Epithelial cell of prostate (primary cell): ENCODE measurements around the gene ADK.
"Not testable (repeated sequence)": the region's sequence is repeated elsewhere in the genome, so short reads cannot be mapped to it uniquely, and the experiment has no call there.

Source experiments
- DNase-seq: peaks from one replicate; pipeline ENCODE4 v3.0.0-alpha.2; 2011; ENCODE audit warnings: low read depth, low spot score
- H3K27ac ChIP-seq: fragments of 450-650 bp; 2 replicates; pipeline ENCODE4 v1.5.1; 2017; ENCODE audit warnings: mild to moderate bottlenecking

ADK gene

DNA sequence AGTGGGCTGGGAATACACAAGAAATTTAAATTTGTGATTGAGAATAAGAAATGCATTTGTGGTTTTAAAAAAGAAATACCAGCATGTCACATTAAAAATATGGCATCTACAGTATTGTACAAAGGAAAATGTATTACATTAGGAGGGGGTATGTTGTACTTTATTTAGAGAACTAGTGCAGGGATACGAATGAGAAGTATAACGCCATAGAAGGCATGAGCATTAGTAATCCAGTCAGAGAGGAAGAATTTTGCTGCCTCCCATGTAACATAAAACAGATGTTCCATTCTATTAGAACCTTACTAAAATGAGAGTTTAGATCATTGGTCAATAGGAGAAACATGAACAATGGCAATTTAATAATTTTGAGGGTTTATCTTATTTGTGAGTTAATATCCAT, 182.2 kb downstream of the ADK start:
- no peak for DNase-seq
- no peak overlapping the region for H3K27ac ChIP-seq

DNA sequence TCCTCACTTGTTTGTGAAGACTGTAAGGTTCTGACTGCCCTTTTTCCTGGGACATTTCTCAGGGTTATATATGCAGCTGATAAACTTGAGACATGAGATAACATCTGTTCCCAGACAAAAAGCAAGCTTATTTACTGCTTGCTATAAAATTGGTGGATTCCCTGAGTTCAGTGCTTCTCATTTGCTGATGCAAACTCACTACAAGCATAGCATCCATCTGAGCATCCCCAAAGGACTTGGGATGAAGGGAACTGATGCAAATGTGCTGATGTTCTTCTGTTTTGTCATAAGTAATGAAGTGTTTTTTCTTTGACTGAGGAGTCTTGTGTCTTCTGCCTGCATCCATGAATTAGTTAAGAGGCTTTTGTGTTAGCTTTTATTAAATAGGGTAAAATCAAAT, 183.2 kb downstream of the ADK start:
- H3K27ac ChIP-seq, result no peak overlapping the region
- DNase-seq, result no peak

GRCh38 chr10:74335501-74335900, 184.5 kb downstream of the ADK start:
- no peak overlapping the region for H3K27ac ChIP-seq
- DNase-seq, result no peak

- no peak overlapping the region for H3K27ac ChIP-seq
- DNase-seq, result no peak
Measured at GRCh38 chr10:74337330-74338016, 186.5 kb downstream of the ADK start.

DNA sequence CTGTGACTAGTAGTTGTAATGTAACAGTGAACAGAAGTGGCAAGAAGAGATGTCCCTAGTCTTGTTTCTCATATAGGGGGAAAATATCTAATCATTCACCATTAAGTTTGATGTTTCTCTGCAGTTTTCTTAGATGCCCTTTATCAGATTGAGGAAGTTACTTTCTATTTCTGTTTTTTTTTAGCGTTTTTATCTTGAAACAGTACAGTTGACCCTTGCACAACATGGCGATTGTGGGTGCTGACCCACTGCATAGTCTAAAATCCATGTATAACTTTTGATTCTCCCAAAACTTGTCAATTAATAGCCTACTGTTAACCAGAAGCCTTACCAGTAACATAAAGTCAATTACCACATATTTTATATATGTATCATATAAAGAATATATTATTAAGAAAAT, 192.0 kb downstream of the ADK start:
- no peak for DNase-seq

GRCh38 chr10:74343804-74344203, 192.8 kb downstream of the ADK start:
- no peak for DNase-seq

More for the DNA sequence above, 192.0 kb downstream of the ADK start:
- no peak overlapping the region for H3K27ac ChIP-seq

GRCh38 chr10:74344306-74344705, 193.3 kb downstream of the ADK start:
- no peak for DNase-seq
- no peak overlapping the region for H3K27ac ChIP-seq

More at GRCh38 chr10:74343804-74344203, 192.8 kb downstream of the ADK start:
- no peak overlapping the region for H3K27ac ChIP-seq

DNA sequence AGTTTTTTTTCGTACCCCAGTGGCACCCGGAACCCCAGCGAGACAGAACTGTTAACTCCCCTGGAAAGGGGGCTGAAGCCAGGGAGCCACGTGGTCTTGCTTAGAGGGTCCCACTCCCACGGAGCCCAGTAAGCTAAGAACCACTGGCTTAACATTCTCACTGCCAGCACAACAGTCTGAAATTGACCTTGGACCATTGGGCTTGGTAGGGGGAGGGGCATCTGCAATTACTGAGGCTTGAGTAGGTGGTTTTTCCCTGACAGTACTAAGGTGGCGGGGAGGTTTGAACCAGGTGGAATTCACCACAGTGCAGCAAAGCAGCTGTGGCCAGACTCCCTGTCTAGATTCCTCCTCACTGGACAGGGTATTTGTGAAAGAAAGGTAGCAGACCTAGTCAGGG, 196.5 kb downstream of the ADK start:
- no peak overlapping the region for H3K27ac ChIP-seq
- no peak for DNase-seq

GRCh38 chr10:74353021-74353420, 202.0 kb downstream of the ADK start:
- not testable (repeated sequence) for DNase-seq, H3K27ac ChIP-seq

- DNase-seq, result no peak
- H3K27ac ChIP-seq, result no peak overlapping the region
Measured at GRCh38 chr10:74361678-74362077, 210.7 kb downstream of the ADK start.

DNA sequence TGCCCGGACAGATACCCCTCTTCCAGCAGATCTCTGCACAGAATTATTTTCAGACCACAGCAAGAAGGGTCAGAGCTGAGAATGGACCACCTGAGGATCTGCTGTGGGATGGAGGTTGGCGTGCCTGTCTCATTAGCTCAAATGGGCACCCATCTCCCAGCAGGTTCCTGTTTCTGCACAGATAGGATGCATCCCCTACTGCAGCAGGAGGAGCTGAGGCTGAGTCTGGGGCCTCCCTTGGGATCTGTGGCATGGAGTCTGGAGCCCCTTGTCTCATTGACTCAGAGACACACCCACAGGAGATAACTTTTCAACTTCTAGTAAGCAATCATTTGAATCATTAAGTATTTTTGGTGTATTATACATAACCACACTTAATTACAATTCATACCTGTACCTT, 212.7 kb downstream of the ADK start:
- H3K27ac ChIP-seq, result no peak overlapping the region
- no peak for DNase-seq

GRCh38 chr10:74365109-74365508, 214.1 kb downstream of the ADK start:
- DNase-seq, result no peak

GRCh38 chr10:74371696-74372095, 220.7 kb downstream of the ADK start:
- no peak overlapping the region for H3K27ac ChIP-seq
- DNase-seq, result no peak

More at GRCh38 chr10:74365109-74365508, 214.1 kb downstream of the ADK start:
- no peak overlapping the region for H3K27ac ChIP-seq

GRCh38 chr10:74373059-74373458, 222.0 kb downstream of the ADK start:
- no peak overlapping the region for H3K27ac ChIP-seq
- DNase-seq, result no peak

GRCh38 chr10:74377476-74377875, 226.5 kb downstream of the ADK start:
- DNase-seq, result no peak
- H3K27ac ChIP-seq, result no peak overlapping the region

DNA sequence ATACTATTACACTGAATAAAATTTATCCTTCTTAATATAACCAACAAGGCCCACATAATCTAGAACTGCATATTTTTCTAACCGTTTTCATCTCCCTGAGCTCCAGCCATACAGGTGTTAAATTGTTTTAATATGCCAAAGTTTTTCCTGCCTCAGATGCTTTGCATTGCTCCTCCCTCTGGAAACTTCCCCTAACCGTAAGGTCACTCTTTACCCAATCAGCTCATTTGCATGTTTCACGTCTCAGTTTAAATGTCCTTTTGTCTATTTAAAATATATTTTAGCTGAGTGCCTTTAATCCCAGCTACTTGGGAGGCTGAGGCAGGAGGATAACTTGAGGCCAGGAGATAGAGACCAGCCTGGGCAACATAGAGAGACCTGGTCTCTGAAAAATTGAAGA, 228.5 kb downstream of the ADK start:
- no peak overlapping the region for H3K27ac ChIP-seq

DNA sequence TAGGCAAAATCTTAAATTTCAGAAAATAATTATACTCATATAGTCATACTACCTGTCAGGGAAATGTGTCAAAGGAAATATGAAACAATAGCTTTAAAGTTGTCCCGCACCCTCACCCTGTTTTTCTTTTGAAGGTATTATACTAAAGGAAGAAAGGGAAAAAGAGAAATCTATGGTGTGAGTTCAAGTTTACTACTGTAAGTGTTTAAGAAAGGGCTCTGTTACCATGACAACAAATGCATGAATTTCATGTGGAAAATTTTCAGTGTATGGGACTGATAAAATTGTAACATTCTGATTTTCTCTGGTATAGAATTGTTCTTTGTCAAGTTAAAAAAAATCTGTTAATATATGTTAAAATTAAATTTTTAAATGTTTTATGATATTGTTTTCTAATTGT, 229.8 kb downstream of the ADK start:
- H3K27ac ChIP-seq, result no peak overlapping the region
- no peak for DNase-seq

More for the DNA sequence above, 228.5 kb downstream of the ADK start:
- no peak for DNase-seq

DNA sequence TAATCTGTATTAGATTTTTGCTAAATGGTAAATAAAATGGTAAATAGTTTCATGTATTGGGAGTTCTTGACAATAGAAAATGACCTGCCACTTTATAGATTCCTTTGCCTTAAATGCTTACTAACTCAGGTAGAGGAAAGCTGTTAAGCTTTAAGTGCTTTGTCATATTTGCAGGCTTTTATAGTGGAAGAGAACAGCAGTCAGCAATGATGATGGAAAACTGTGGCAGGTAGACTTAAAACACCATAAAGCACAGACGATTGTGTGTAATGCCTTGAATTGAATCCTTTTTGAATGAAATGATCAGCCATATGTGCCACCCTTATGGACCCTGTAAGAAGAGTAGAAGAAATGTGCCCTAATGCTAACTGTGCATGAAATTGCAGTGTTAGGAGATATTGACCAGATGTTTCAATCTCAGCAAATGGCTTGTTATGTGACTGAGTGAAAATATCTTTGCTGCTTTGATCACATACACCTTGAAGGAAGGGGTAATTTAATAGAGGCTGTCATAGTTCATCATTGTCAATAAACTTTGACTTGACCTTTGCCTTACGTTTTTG, 230.4 kb downstream of the ADK start:
- no peak for DNase-seq
- H3K27ac ChIP-seq, result no peak overlapping the region

- no peak for DNase-seq
- no peak overlapping the region for H3K27ac ChIP-seq
Measured at GRCh38 chr10:74382663-74383062, 231.6 kb downstream of the ADK start.

DNA sequence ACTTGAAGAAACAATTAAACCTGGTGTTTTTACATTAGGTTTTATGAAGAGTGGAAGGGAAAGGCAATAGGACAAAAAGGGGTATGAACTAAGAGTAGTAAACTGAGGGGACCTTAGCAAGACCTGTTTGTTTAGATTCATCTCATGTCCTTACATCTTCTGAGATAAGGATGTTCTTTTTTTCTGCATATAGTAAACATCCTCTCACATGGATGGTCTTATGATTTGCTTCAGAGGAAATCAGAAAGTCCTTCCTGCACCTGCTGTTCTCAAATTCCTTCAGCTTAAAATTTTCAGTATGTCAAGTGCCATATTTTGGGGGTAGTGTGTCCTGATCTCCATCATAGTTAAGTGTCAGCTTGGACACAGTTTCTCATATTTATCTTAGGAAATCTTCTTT, 232.6 kb downstream of the ADK start:
- no peak for DNase-seq

GRCh38 chr10:74384615-74385183, 233.7 kb downstream of the ADK start:
- DNase-seq, result no peak
- H3K27ac ChIP-seq, result no peak overlapping the region

More for the DNA sequence above, 232.6 kb downstream of the ADK start:
- H3K27ac ChIP-seq, result no peak overlapping the region

DNA sequence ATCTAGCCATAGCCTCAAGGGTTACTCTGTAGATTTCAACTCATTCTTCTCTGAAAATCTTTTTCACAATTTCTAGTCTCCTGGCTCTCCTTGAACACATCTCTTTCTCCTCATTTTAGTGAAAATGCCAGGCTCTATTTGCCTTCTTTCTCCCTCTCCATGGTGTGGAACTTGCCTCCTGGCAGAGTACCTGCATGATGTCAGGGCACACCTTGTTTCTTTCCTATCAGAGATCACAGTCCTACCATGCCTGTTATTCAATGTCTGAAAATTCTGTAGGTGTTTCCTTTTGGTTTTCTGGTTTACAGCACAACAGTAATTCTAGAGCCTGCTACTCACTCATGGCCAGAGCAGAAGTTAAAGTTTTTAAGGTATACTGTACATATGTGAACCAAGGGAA, 237.8 kb downstream of the ADK start:
- DNase-seq, result no peak
- no peak overlapping the region for H3K27ac ChIP-seq
